Vagina (tissue), 2 donors: ENCODE data around the gene HOXC11. TPM values are rescaled to one million over a fixed set of nuclear protein-coding genes. Genes with fewer than 3 reads are reported as not detected.

Experiments
- DNase-seq, 2 donors: peaks; one replicate each; pipeline ENCODE4 v3.0.0-alpha.2; 2017; ENCODE audit errors: extremely low spot score in 2 of 2
- H3K27ac ChIP-seq: fragments of 200-600 bp; sonication (generic); one replicate; pipeline ENCODE4 v1.5.1; 2019
- H3K27me3 ChIP-seq: fragments of 200-600 bp; sonication (generic); one replicate; pipeline ENCODE4 v1.5.1; 2019
- H3K36me3 ChIP-seq, 2 donors: fragments of 200-600 bp; sonication (generic); one replicate each; pipeline ENCODE4 v1.5.1; 2017 to 2019
- H3K4me1 ChIP-seq: fragments of 200-600 bp; sonication (generic); one replicate; pipeline ENCODE4 v1.5.1; 2019
- H3K4me3 ChIP-seq, 2 donors: fragments of 200-600 bp; sonication (generic); 1 replicate in 1 of 2; 2 replicates in 1 of 2; pipeline ENCODE4 v1.5.1; 2016 to 2019
- H3K9me3 ChIP-seq: fragments of 200-600 bp; sonication (generic); one replicate; pipeline ENCODE4 v1.5.1; 2019
- POLR2A ChIP-seq, 2 donors: fragments of 450-650 bp; IDR thresholded peaks; one replicate each; pipeline ENCODE4 v1.6.1; 2017; ENCODE audit warnings: antibody characterized with exemption in 2 of 2, mild to moderate bottlenecking in 2 of 2, moderate library complexity in 2 of 2
- POLR2AphosphoS5 ChIP-seq, 2 donors: sonication (generic); formaldehyde crosslinking; IDR thresholded peaks; one replicate each; pipeline ENCODE4 v1.9.0; 2017; ENCODE audit warnings: antibody characterized with exemption in 2 of 2, mild to moderate bottlenecking in 2 of 2, low read depth in 1 of 2; ENCODE audit not compliant: insufficient read depth in 1 of 2
- intact Hi-C: fragments of 100-400 bp; cut with DNase I; formaldehyde crosslinking; loops from one replicate; pipeline ENCODE4 v1.15.1; 2023
- total RNA-seq: library from RNA; depleted of rRNA; stranded (reverse); fragments of >200 nt; gene quantifications from one replicate; pipeline ENCODE4 v1.2.3, GENCODE V29; 2016
- TF ChIP-seq, protein P1 (sequence below), 3 experiments: fragments of 450-650 bp in 2 of 3; fragments of 200-600 bp in 1 of 3; sonication (generic) in 1 of 3; IDR thresholded peaks; one replicate each; pipeline ENCODE4 v1.5.1; 2017 to 2019; ENCODE audit warnings: antibody characterized with exemption in 3 of 3, mild to moderate bottlenecking in 2 of 3, moderate library complexity in 2 of 3

HOXC11 gene
- total RNA-seq, 1 donor from 2014 or later: not detected

DNA sequence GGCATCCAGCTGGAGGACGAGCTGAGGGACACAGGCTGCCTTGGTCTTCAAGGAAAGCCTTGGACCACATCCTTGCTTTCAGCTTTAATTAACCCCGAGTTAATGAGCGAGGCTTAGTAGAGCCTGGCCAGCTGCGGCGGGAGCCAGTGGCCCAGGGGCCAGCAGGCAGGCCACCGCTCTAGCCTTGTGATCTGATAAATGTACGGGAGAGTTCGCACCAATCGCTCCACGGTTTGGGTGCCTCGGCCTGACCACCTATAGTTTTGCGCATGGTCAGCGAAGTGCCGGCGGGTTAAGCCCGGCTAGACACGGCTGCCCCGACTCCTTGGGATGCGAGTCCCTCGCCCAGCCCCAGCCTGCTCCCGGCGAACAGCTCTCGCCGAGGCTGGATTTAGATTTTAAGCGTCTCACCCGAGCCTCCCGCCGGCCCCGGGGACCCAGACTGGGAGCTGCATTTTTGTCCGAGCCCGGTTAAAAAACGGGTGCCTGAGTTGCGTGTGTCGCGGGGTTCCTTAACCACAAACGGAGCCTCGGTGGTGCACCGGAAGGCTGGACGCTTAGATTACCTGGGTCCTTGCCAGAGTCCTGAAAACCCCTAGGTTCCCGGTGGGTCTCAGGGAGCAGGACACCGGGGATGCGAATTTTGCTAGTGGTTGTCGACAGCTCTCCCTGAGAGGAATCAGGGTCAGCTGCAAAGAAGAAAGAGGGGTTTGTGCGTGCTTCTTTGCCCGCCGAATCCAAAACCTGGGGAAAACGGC lies 21.2 kb upstream of the HOXC11 start:
- no peak overlapping the region for H3K4me3 ChIP-seq
- TF ChIP-seq, protein P1, sequence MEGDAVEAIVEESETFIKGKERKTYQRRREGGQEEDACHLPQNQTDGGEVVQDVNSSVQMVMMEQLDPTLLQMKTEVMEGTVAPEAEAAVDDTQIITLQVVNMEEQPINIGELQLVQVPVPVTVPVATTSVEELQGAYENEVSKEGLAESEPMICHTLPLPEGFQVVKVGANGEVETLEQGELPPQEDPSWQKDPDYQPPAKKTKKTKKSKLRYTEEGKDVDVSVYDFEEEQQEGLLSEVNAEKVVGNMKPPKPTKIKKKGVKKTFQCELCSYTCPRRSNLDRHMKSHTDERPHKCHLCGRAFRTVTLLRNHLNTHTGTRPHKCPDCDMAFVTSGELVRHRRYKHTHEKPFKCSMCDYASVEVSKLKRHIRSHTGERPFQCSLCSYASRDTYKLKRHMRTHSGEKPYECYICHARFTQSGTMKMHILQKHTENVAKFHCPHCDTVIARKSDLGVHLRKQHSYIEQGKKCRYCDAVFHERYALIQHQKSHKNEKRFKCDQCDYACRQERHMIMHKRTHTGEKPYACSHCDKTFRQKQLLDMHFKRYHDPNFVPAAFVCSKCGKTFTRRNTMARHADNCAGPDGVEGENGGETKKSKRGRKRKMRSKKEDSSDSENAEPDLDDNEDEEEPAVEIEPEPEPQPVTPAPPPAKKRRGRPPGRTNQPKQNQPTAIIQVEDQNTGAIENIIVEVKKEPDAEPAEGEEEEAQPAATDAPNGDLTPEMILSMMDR (IDR thresholded peaks at IDR 0.05): no peak
- TF ChIP-seq POLR2AphosphoS5 (IDR thresholded peaks at IDR 0.05; ENCODE audit: insufficient read depth in 1 of 2, low read depth in 1 of 2) (no peak), POLR2A (IDR thresholded peaks at IDR 0.05) (no peak)
- intact Hi-C loops: no loop called here
- H3K27me3 ChIP-seq: peaks cover 33% of the 10 kb centered on the region
- no peak for DNase-seq
- no peaks in the 10 kb centered on the region for H3K36me3 ChIP-seq
- H3K27ac ChIP-seq: no peak overlapping the region
- H3K9me3 ChIP-seq: no peaks in the 10 kb centered on the region
- H3K4me1 ChIP-seq: peaks cover 13% of the 10 kb centered on the region

DNA sequence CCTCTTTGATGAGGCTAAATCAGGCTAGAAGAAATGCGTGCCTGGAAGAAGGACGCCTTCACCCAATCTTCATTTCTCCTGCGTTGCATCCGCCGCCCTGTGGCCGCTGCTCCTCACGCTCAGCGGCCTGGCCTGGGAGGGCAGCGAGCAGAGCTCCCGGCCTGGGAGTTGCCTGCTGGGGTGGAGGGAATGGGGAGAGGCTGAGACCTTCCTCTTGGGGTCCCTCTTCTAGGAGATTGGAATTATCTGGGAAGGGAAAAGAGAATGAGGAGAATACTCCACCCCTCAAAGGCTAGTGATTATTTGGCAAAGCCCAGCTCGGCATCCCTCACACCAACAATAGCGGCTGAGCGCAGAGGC lies 20.6 kb upstream of the HOXC11 start:
- Histone ChIP-seq H3K4me3 (no peak overlapping the region), H3K36me3 (no peaks in the 10 kb centered on the region), H3K4me1 (peaks cover 13% of the 10 kb centered on the region), H3K27me3 (peaks cover 33% of the 10 kb centered on the region), H3K27ac (no peak overlapping the region), H3K9me3 (no peaks in the 10 kb centered on the region)
- DNase-seq: no peak
- no peak for TF ChIP-seq POLR2A (IDR thresholded peaks at IDR 0.05)
- TF ChIP-seq, protein P1 (IDR thresholded peaks at IDR 0.05): no peak
- no peak for TF ChIP-seq POLR2AphosphoS5 (IDR thresholded peaks at IDR 0.05; ENCODE audit: insufficient read depth in 1 of 2, low read depth in 1 of 2)
- intact Hi-C loops: no loop called here

DNA sequence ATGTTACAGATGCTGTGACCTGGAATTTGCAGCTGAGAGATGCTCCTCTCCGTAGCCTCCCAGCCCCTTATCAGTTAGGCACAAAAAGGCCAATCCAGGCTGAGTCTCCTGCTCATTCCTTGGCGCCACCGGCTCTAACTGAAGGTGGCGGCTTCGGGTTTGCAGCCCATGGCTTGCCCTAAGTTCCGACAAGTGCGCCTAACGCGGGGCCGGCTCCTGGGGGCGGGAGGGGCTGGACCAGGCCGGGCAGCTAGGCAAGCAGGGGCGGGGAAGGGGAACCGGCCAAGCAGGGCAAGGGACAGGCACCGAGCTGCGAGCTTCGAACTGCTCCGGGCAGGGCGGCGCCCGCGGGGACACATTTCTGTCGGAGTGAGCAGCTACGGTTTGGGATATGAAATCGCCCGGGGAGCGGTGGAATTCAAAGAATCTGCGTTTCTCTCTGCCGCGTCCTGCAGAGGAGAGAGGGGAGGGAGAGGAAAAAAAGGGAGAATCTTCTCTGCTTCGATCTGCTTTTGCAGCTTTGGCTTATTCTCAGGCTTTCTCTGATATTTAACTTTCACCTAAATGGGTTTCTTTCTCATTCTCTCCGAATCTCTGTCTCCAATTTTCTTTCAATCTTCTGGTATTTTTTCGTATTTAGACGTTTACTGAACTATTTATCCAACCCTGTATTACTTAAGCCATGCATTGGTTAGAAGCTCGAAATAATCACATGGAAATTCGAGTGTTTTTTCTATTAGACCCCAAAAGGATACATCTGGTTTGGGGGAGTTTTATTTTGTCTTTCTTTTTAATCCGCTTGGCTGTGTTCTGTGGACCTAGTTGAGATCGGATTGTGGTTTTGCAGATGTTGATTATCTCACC lies 19.8 kb upstream of the HOXC11 start:
- intact Hi-C loops: no loop called here
- Histone ChIP-seq H3K4me1 (peaks cover 13% of the 10 kb centered on the region), H3K27me3 (peaks cover 33% of the 10 kb centered on the region), H3K36me3 (no peaks in the 10 kb centered on the region), H3K27ac (no peak overlapping the region), H3K4me3 (no peak overlapping the region), H3K9me3 (no peaks in the 10 kb centered on the region)
- no peak for DNase-seq
- TF ChIP-seq, protein P1 (IDR thresholded peaks at IDR 0.05): no peak
- no peak for TF ChIP-seq POLR2AphosphoS5 (IDR thresholded peaks at IDR 0.05; ENCODE audit: insufficient read depth in 1 of 2, low read depth in 1 of 2)

DNA sequence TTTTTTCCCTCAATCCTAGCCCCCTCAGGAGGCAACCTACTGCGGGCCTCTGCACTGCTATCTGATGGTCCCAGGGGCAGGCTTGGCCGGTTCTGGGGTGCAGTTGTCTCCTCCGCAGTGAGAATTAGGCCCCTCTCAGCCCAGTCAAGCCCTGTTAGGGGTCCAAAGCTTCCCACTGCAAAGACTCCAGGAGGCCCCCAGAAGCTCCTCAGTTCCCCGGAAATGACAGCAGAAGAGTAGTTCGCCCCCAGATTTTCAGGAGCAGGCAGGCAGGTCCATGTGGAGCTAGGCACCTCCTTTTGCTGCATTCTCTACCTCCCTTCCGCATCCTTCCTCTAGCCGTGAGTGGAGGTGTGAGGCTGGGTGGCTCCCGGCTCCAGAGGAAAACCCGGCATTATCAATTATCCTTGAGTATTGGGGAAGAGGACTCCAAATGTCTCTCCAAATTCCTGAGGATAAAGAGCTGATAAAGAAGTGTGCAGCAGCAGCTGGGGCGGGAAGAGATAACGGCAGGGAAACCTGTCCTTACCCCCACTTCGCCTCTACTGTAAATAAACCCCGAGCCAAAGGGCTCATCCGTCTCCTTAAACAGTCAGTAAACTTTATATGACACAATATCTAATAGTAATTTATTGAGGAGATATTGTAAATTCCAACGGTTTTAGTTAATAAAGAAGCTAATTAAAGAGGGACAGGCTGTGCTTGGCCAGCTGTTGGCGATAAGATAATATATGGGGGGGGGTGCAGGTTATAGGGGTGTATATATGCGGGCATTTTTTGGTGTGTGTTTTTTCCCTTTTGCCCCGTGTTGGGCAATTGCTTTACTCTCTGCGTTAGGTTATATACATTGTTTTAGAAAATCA lies 18.9 kb upstream of the HOXC11 start:
- no peak for DNase-seq
- Histone ChIP-seq H3K4me3 (no peak overlapping the region), H3K4me1 (peaks cover 13% of the 10 kb centered on the region), H3K27me3 (peaks cover 33% of the 10 kb centered on the region), H3K27ac (no peak overlapping the region), H3K36me3 (no peaks in the 10 kb centered on the region), H3K9me3 (no peaks in the 10 kb centered on the region)
- intact Hi-C loops: no loop called here
- TF ChIP-seq POLR2AphosphoS5 (IDR thresholded peaks at IDR 0.05; ENCODE audit: insufficient read depth in 1 of 2, low read depth in 1 of 2): no peak
- TF ChIP-seq, protein P1 (IDR thresholded peaks at IDR 0.05): no peak
- no peak for TF ChIP-seq POLR2A (IDR thresholded peaks at IDR 0.05)
